ENCODE data around the gene ACR. TPM values are rescaled to one million over a fixed set of nuclear protein-coding genes. Genes with fewer than 3 reads are reported as not detected.

Gene ACR
- polyA plus RNA-seq, 1 of the 3 experiments (the other 2 are of a cell fraction), result 0.15 TPM

GRCh38 chr22:50723991-50724390 lies 14.0 kb upstream of the ACR start (continued):
- TF ChIP-seq TEAD4 (IDR thresholded peaks at IDR 0.05; ENCODE audit: borderline replicate concordance, insufficient read depth), result no peak
- TF ChIP-seq CHD2 (IDR thresholded peaks at IDR 0.05; ENCODE audit: low read length, partially characterized antibody), result no peak
- no peak for TF ChIP-seq NRF1 (IDR thresholded peaks at IDR 0.05; ENCODE audit: low read depth, low read length)

- H4K20me1 ChIP-seq (ENCODE audit: insufficient read depth), result no peaks in the 10 kb centered on the region
- no peaks in the 10 kb centered on the region for H3K27me3 ChIP-seq (ENCODE audit: insufficient read depth)
- no peaks in the 10 kb centered on the region for H3K4me1 ChIP-seq (ENCODE audit: control insufficient read depth in 1 of 2, insufficient read depth in 2 of 2, low read depth in 1 of 2, low read length in 1 of 2)
- H3K4me2 ChIP-seq, result no peak overlapping the region
- no peaks in the 10 kb centered on the region for H3K9me3 ChIP-seq
- no peaks in the 10 kb centered on the region for H3K79me2 ChIP-seq (ENCODE audit: insufficient read depth)
- no peak overlapping the region for H2AFZ ChIP-seq (ENCODE audit: low read depth)
- 83% methylated on average over 3 of the region's 8 CpGs for WGBS (ENCODE audit: low lambda C conversion rate)
- no peak overlapping the region for H3K9ac ChIP-seq
- no peaks in the 10 kb centered on the region for H3F3A ChIP-seq (replicated peaks; ENCODE audit: insufficient read depth)
- H3K27ac ChIP-seq (ENCODE audit: low read depth in 2 of 2, low read length in 1 of 2), result no peak overlapping the region
- POLR2A ChIA-PET, result no interaction called here
- no peak overlapping the region for H3K4me3 ChIP-seq (ENCODE audit: low read depth in 2 of 2, low read length in 1 of 2)
- CTCF ChIA-PET, result interaction anchor here (0.6 to 1.3 kb wide), 2 partner anchors 50 to 659 kb away, joined by 3 to 4 read pairs; no protein-coding TSS in a partner anchor
- H3K9me2 ChIP-seq, result no peaks in the 10 kb centered on the region
- H3K36me3 ChIP-seq (replicated peaks in 1 of 2; ENCODE audit: control insufficient read depth in 1 of 2, insufficient read depth in 2 of 2, low read length in 1 of 2), result no peaks in the 10 kb centered on the region
- no peak for DNase-seq
- TF ChIP-seq SMC3 (IDR thresholded peaks at IDR 0.05; ENCODE audit: low read depth, low read length), result no peak
- no peak for TF ChIP-seq CTCF (IDR thresholded peaks at IDR 0.05)
- TF ChIP-seq REST (IDR thresholded peaks at IDR 0.05; ENCODE audit: low read depth, low read length), result no peak
- TF ChIP-seq RAD21 (IDR thresholded peaks at IDR 0.05; ENCODE audit: low read length), result no peak
- no peak for TF ChIP-seq JUND (IDR thresholded peaks at IDR 0.05)
- no peak for TF ChIP-seq ZBTB33 (IDR thresholded peaks at IDR 0.05; ENCODE audit: borderline replicate concordance, low read depth)
- TF ChIP-seq RFX5 (IDR thresholded peaks at IDR 0.05; ENCODE audit: low read length), result no peak
- no peak for TF ChIP-seq SIN3A (IDR thresholded peaks at IDR 0.05; ENCODE audit: borderline replicate concordance, low read depth, low read length)
- TF ChIP-seq USF2 (IDR thresholded peaks at IDR 0.05; ENCODE audit: borderline replicate concordance, low read depth, low read length), result no peak
- no peak for TF ChIP-seq MEF2A (IDR thresholded peaks at IDR 0.05; ENCODE audit: borderline replicate concordance, low read depth)
- TF ChIP-seq FOXM1 (IDR thresholded peaks at IDR 0.05; ENCODE audit: low read depth), result no peak
- no peak for TF ChIP-seq EP300 (IDR thresholded peaks at IDR 0.05; ENCODE audit: borderline replicate concordance in 1 of 2, low read depth in 1 of 2, low read length in 1 of 2)
- TF ChIP-seq NRF1 (IDR thresholded peaks at IDR 0.05; ENCODE audit: low read depth, low read length), result no peak
- TF ChIP-seq MAX (IDR thresholded peaks at IDR 0.05; ENCODE audit: low read depth), result no peak
Observed at GRCh38 chr22:50724616-50725015, 13.4 kb upstream of the ACR start.
